GM23248 (cell line): ENCODE measurements around the gene TBXAS1. TPM values are rescaled to one million over a fixed set of nuclear protein-coding genes. Genes with fewer than 3 reads are reported as not detected.

Experiments
- DNase-seq: peaks from one replicate; pipeline ENCODE4 v3.0.0-alpha.2; 2015
- H2AFZ ChIP-seq: fragments of 200-600 bp; sonication (generic); 2 replicates; pipeline ENCODE4 v1.6.1; 2016; ENCODE audit warnings: antibody characterized with exemption
- H3F3A ChIP-seq: fragments of 200-600 bp; sonication (generic); 2 replicates; pipeline ENCODE4 v1.6.1; 2016; ENCODE audit warnings: mild to moderate bottlenecking, antibody characterized with exemption, mixed run types; ENCODE audit not compliant: insufficient read depth
- H3K27ac ChIP-seq: fragments of 200-600 bp; sonication (generic); 2 replicates; pipeline ENCODE4 v1.5.1; 2016; ENCODE audit warnings: mild to moderate bottlenecking
- H3K27me3 ChIP-seq: fragments of 200-600 bp; sonication (generic); replicated peaks from 2 replicates; pipeline ENCODE4 v1.6.1; 2016; ENCODE audit warnings: mild to moderate bottlenecking; ENCODE audit not compliant: insufficient read depth
- H3K36me3 ChIP-seq: fragments of 200-600 bp; sonication (generic); 2 replicates; pipeline ENCODE4 v1.6.1; 2016; ENCODE audit warnings: low read depth, mild to moderate bottlenecking
- H3K4me1 ChIP-seq: fragments of 200-600 bp; sonication (generic); 2 replicates; pipeline ENCODE4 v1.6.1; 2016; ENCODE audit warnings: mild to moderate bottlenecking; ENCODE audit not compliant: insufficient read depth
- H3K4me2 ChIP-seq: fragments of 200-600 bp; sonication (generic); one replicate; pipeline ENCODE4 v1.6.1; 2016; ENCODE audit warnings: mild to moderate bottlenecking; ENCODE audit not compliant: unreplicated experiment
- H3K4me3 ChIP-seq: fragments of 200-600 bp; sonication (generic); 2 replicates; pipeline ENCODE4 v1.5.1; 2016; ENCODE audit warnings: mild to moderate bottlenecking
- H3K79me2 ChIP-seq: fragments of 200-600 bp; sonication (generic); 2 replicates; pipeline ENCODE4 v1.6.1; 2016; ENCODE audit warnings: mild to moderate bottlenecking; ENCODE audit not compliant: insufficient read depth
- H3K9ac ChIP-seq: fragments of 200-600 bp; sonication (generic); 2 replicates; pipeline ENCODE4 v1.6.1; 2016; ENCODE audit warnings: mild to moderate bottlenecking
- H3K9me2 ChIP-seq: fragments of 200-600 bp; sonication (generic); 2 replicates; pipeline ENCODE4 v1.6.1; 2016; ENCODE audit warnings: mixed run types, mild to moderate bottlenecking, moderate library complexity; ENCODE audit not compliant: insufficient read depth
- H3K9me3 ChIP-seq: fragments of 200-600 bp; sonication (generic); one replicate; pipeline ENCODE4 v1.6.1; 2017; ENCODE audit warnings: low read depth
- H4K20me1 ChIP-seq: fragments of 200-600 bp; sonication (generic); 2 replicates; pipeline ENCODE4 v1.6.0; 2016; ENCODE audit not compliant: insufficient read depth
- EZH2 ChIP-seq: fragments of 200-600 bp; sonication (generic); IDR thresholded peaks from 2 replicates; pipeline ENCODE4 v1.6.1; 2018; ENCODE audit warnings: antibody characterized with exemption, mild to moderate bottlenecking; ENCODE audit not compliant: insufficient read depth, poor library complexity, severe bottlenecking
- EZH2phosphoT487 ChIP-seq: fragments of 200-600 bp; sonication (generic); IDR thresholded peaks from 2 replicates; pipeline ENCODE4 v1.6.1; 2018; ENCODE audit warnings: antibody characterized with exemption, moderate library complexity, mild to moderate bottlenecking, low read depth; ENCODE audit not compliant: insufficient read depth
- WGBS, 2 experiments: methylation state at CpG; one replicate each; pipeline ENCODE4 v1.1.6; 2015 to 2017; ENCODE audit warnings: low lambda C conversion rate in 2 of 2, low coverage in 1 of 2; ENCODE audit errors: missing lambda C conversion rate in 2 of 2; 5-methylcytosine and 5-hydroxymethylcytosine counted together
- in situ Hi-C: fragments of 300-500 bp; cut with MboI; formaldehyde crosslinking; loops from 2 replicates; pipeline ENCODE4 v1.15.0; 2020
- polyA plus RNA-seq: library from polyadenylated mRNA; unstranded; fragments of >200 nt; fragmentation: Nextera tagmentation; extraction: Ambion mirVana; gene quantifications from 2 replicates; pipeline ENCODE4 v1.2.1, GENCODE V29; 2016
- total RNA-seq: library from RNA; depleted of rRNA; stranded (reverse); fragments of >200 nt; shearing (Covaris generic); gene quantifications from 2 replicates; pipeline ENCODE4 v1.2.3, GENCODE V29; 2014

The TBXAS1 gene
- total and polyA plus RNA-seq, 2 experiments from 2014 or later: 0.49 TPM; not detected in 1

DNA sequence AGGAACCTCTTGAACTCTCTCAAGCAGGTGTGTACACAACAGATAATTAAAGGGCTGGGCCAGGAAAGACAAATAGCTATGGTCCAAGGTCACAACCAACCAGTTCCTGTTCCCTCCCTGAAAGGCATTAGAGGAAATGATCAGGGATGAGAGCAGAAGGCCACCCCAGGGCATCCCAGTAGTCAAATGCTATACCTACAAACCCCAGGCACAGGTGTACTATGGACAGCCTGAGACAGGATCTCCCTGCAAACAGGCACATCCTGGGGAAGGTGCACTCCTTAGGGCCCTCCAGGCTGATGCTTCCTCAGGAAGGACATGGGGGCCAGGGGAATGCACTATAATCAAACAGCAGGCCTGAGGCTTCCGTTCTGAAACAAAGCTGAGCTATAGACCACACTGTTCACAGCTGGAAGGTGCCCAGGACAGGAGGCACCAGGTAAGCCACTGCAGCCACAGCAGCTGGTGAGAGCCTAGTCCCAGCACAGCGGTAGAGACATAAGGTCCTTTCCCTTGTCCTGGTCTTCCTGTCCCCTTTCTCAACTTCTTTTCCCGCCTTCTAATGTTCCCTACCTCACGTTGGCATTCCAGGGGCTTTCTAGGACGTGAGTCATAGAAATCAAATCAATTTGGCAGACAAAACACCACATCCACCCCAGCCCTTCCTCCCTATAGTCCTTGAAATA, 220.4 kb downstream of the TBXAS1 start:
- no peaks in the 10 kb centered on the region for H4K20me1 ChIP-seq
- H3K27ac ChIP-seq: no peak overlapping the region
- H3F3A ChIP-seq: no peaks in the 10 kb centered on the region
- H3K9ac ChIP-seq: no peak overlapping the region
- no peak for TF ChIP-seq EZH2phosphoT487
- no peak for TF ChIP-seq EZH2
- no peaks in the 10 kb centered on the region for H3K36me3 ChIP-seq
- no peaks in the 10 kb centered on the region for H3K4me1 ChIP-seq
- no peak overlapping the region for H3K4me3 ChIP-seq
- in situ Hi-C loops: no loop called here
- 72 to 75% methylated on average over 5 of the region's 5 CpGs for WGBS, 2 experiments
- no peak overlapping the region for H3K4me2 ChIP-seq
- H3K9me2 ChIP-seq: no peaks in the 10 kb centered on the region
- no peaks in the 10 kb centered on the region for H3K27me3 ChIP-seq
- H3K9me3 ChIP-seq: no peaks in the 10 kb centered on the region
- DNase-seq: no peak
- H2AFZ ChIP-seq: no peak overlapping the region
- no peaks in the 10 kb centered on the region for H3K79me2 ChIP-seq

DNA sequence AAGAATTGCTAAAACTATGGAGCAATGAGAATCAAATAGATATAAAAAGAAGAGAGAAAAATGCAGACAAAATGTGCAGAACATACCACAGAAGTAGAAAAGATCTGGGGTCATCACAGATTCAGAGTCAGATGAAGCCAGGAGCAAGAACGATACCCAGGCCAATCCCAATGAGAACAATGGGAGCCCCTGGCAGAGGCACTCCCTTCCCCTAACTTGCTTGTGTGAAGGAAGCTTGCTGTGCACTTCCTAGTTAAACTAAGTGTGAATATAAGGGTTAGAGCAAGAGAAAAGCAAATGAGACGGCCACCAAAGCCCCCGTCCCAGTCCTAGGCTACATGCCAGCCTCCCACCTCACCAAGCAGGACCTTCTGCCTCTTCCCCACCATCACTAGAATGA, 221.0 kb downstream of the TBXAS1 start:
- H3K27me3 ChIP-seq: no peaks in the 10 kb centered on the region
- H4K20me1 ChIP-seq: no peaks in the 10 kb centered on the region
- no peak overlapping the region for H2AFZ ChIP-seq
- no peak overlapping the region for H3K4me2 ChIP-seq
- no peaks in the 10 kb centered on the region for H3F3A ChIP-seq
- H3K9me2 ChIP-seq: no peaks in the 10 kb centered on the region
- DNase-seq: no peak
- H3K4me1 ChIP-seq: no peaks in the 10 kb centered on the region
- H3K9ac ChIP-seq: no peak overlapping the region
- no peak overlapping the region for H3K27ac ChIP-seq
- 100% methylated on average over 3 of the region's 3 CpGs for WGBS, 2 experiments
- H3K36me3 ChIP-seq: no peaks in the 10 kb centered on the region
- in situ Hi-C loops: no loop called here
- no peaks in the 10 kb centered on the region for H3K79me2 ChIP-seq
- H3K9me3 ChIP-seq: no peaks in the 10 kb centered on the region
- no peak for TF ChIP-seq EZH2
- TF ChIP-seq EZH2phosphoT487: no peak
- no peak overlapping the region for H3K4me3 ChIP-seq

DNA sequence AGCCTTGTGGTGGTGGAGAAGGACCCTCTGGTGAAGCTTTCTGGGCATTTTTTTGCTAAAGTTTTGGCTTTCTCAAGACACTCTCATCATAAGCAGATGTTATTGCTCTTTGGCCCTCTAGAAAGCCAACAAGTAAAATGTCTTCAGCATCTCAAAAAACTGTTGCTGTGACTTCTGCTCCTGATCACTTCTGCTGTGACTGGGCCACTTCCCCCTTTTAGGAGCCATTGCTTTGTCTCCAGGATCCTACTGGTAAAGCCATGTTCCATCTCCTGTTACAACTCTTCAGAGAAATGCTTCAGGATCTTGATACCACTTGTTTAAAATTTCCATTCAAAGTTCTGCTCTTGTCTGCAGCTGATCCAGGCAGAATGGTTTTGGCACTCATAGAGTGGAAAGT, 222.8 kb downstream of the TBXAS1 start:
- Histone ChIP-seq H3F3A (no peaks in the 10 kb centered on the region), H2AFZ (no peak overlapping the region), H3K79me2 (no peaks in the 10 kb centered on the region), H3K27ac (no peak overlapping the region), H3K27me3 (no peaks in the 10 kb centered on the region), H3K9me3 (no peaks in the 10 kb centered on the region), H3K9ac (no peak overlapping the region), H4K20me1 (no peaks in the 10 kb centered on the region), H3K4me3 (no peak overlapping the region), H3K36me3 (no peaks in the 10 kb centered on the region), H3K4me2 (no peak overlapping the region), H3K9me2 (no peaks in the 10 kb centered on the region), H3K4me1 (no peaks in the 10 kb centered on the region)
- in situ Hi-C loops: no loop called here
- DNase-seq: no peak
- no peak for TF ChIP-seq EZH2phosphoT487
- TF ChIP-seq EZH2: no peak

DNA sequence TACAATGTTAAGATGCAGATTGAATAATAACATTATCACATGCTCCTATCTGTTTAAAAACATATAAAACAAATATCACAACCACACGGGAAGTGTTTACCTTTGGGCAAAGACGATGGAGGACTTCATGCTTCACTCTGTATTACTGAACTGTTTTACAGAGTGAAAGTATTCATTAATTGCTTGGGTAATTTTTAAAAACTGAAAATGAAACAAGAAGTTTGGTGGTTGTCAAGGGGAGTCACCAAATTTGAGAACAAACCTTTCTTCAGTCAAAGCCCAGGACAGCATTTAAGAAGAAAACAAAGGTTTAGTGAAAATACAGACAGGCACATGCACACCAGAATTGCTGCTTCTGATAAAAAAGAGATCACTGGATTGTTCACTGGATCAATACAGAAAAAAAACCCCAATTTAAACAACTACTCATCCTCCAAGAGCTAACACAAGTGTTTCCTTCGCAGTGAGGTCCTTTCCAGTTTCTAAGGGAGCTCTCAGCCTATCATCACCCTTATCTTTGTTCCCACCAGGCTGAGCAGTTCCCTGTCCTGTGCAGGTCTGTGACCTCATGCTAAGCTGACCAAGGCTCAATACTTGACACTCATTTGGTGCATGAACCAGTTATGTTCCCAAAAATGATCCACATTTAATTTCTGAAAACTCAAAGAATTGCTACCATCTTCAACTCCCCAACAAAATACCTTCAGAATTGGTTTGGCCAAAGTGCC, 224.9 kb downstream of the TBXAS1 start:
- Histone ChIP-seq H4K20me1 (no peaks in the 10 kb centered on the region), H2AFZ (no peak overlapping the region), H3F3A (no peaks in the 10 kb centered on the region), H3K27ac (no peak overlapping the region), H3K4me1 (peaks cover 3% of the 10 kb centered on the region; the same call in 1 of the 2 replicates), H3K9me3 (no peaks in the 10 kb centered on the region), H3K9me2 (no peaks in the 10 kb centered on the region), H3K4me2 (no peak overlapping the region), H3K79me2 (no peaks in the 10 kb centered on the region), H3K36me3 (no peaks in the 10 kb centered on the region), H3K27me3 (no peaks in the 10 kb centered on the region), H3K4me3 (no peak overlapping the region), H3K9ac (no peak overlapping the region)
- 99 to 100% methylated on average over 3 of the region's 3 CpGs for WGBS, 2 experiments
- in situ Hi-C loops: no loop called here
- TF ChIP-seq EZH2phosphoT487 (no peak), EZH2 (no peak)
- DNase-seq: no peak
